WI38 (cell line): Measurements from ENCODE around the gene SLC24A3.
A peak's percentile ranks its signal among the peaks of the same experiment; 100 is the strongest.
"Not testable (repeated sequence)": the region's sequence is repeated elsewhere in the genome, so short reads cannot be mapped to it uniquely, and the experiment has no call there.

Source experiments
- H3K4me3 ChIP-seq: 2 replicates; pipeline ENCODE4 v1.5.1; 2011; ENCODE audit warnings: low read depth, mild to moderate bottlenecking, control low read depth, low read length
- CTCF ChIP-seq: IDR thresholded peaks from 2 replicates; pipeline ENCODE4 v1.5.1; 2012; ENCODE audit warnings: low read depth, mild to moderate bottlenecking, control low read depth, low read length

SLC24A3 gene

GRCh38 chr20:19750907-19751636 lies 538.6 kb downstream of the SLC24A3 start:
- no peak overlapping the region for H3K4me3 ChIP-seq
- no peak for TF ChIP-seq CTCF

- H3K4me3 ChIP-seq: not testable (repeated sequence)
Observed at GRCh38 chr20:19754201-19754600, 541.8 kb downstream of the SLC24A3 start.

GRCh38 chr20:19756761-19757486 lies 544.5 kb downstream of the SLC24A3 start:
- no peak for TF ChIP-seq CTCF
- H3K4me3 ChIP-seq: peak overlapping the region; percentile 84

- no peak for TF ChIP-seq CTCF
- H3K4me3 ChIP-seq: peak overlapping the region; percentile 84
Observed at GRCh38 chr20:19757487-19758132, 545.2 kb downstream of the SLC24A3 start.

- H3K4me3 ChIP-seq: peak within 1 kb of the TSS; percentile 84
Observed at GRCh38 chr20:19758133-19758500, 545.7 kb downstream of the SLC24A3 start, which contains the start of gene RIN2. Gene RIN2 (plus strand): TSS chr20:19758258. CDS start chr20:19889602, 131,344 bp downstream.

GRCh38 chr20:19758501-19759331 lies 546.3 kb downstream of the SLC24A3 start:
- peak overlapping the region; percentile 84 for H3K4me3 ChIP-seq

More at GRCh38 chr20:19758133-19758500, 545.7 kb downstream of the SLC24A3 start, which contains the start of gene RIN2:
- no peak for TF ChIP-seq CTCF

More at GRCh38 chr20:19758501-19759331, 546.3 kb downstream of the SLC24A3 start:
- TF ChIP-seq CTCF: no peak
